GM23248 (cell line): ENCODE data around the gene LIM2.

ENCODE experiments used
- EZH2 ChIP-seq: fragments of 200-600 bp; sonication (generic); IDR thresholded peaks from 2 replicates; pipeline ENCODE4 v1.6.1; 2018; ENCODE audit warnings: antibody characterized with exemption, mild to moderate bottlenecking; ENCODE audit not compliant: insufficient read depth, poor library complexity, severe bottlenecking
- EZH2phosphoT487 ChIP-seq: fragments of 200-600 bp; sonication (generic); IDR thresholded peaks from 2 replicates; pipeline ENCODE4 v1.6.1; 2018; ENCODE audit warnings: antibody characterized with exemption, moderate library complexity, mild to moderate bottlenecking, low read depth; ENCODE audit not compliant: insufficient read depth

DNA sequence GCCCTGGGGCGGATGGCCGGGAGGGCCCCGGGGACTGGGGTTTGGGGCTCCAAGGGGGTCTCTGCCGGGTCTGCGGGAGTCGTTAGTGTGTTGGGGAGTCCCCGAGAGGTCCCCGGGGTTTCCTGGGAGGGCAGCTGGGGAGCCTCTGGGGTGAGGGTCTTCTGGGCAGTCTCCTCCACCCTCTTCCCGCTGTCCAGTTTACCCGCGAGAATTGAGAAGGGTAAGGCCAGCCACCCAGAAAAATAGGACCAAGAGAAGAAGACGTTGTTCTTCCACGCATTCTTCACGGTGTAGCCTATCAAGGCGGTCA is 20.6 kb downstream of the LIM2 start:
- TF ChIP-seq EZH2phosphoT487 (no peak), EZH2 (no peak)
